ENCODE data around the gene ABCC1. TPM values are rescaled to one million over a fixed set of nuclear protein-coding genes. Genes with fewer than 3 reads are reported as not detected.

Gene ABCC1
- total RNA-seq, 2 experiments from 2014 or later: 40.3 to 41.0 TPM

GRCh38 chr16:15990902-15991301 is 41.5 kb downstream of the ABCC1 start:
- CTCF ChIA-PET: no interaction called here
- Mint-ChIP-seq H3K27me3 (ENCODE audit: low read depth) (no peaks in the 10 kb centered on the region), H3K36me3 (ENCODE audit: low read depth) (peaks cover 11% of the 10 kb centered on the region), H3K4me3 (no peak overlapping the region), H3K9me3 (no peaks in the 10 kb centered on the region), H3K4me1 (ENCODE audit: low read depth) (peaks cover 33% of the 10 kb centered on the region), H3K27ac (no peak overlapping the region)
- intact Hi-C loops (cut with micrococcal nuclease): no loop called here
- DNase-seq: no peak

- peaks cover 11% of the 10 kb centered on the region for H3K36me3 Mint-ChIP-seq (ENCODE audit: low read depth)
- peaks cover 33% of the 10 kb centered on the region for H3K4me1 Mint-ChIP-seq (ENCODE audit: low read depth)
- CTCF ChIA-PET: no interaction called here
- no peak for DNase-seq
- H3K4me3 Mint-ChIP-seq: no peak overlapping the region
- H3K27me3 Mint-ChIP-seq (ENCODE audit: low read depth): no peaks in the 10 kb centered on the region
- intact Hi-C loops (cut with micrococcal nuclease): no loop called here
- no peaks in the 10 kb centered on the region for H3K9me3 Mint-ChIP-seq
- H3K27ac Mint-ChIP-seq: no peak overlapping the region
Observed at GRCh38 chr16:15993128-15993527, 43.7 kb downstream of the ABCC1 start.

GRCh38 chr16:15993541-15993940 is 44.1 kb downstream of the ABCC1 start:
- DNase-seq: no peak
- CTCF ChIA-PET: no interaction called here
- no peaks in the 10 kb centered on the region for H3K27me3 Mint-ChIP-seq (ENCODE audit: low read depth)
- H3K4me1 Mint-ChIP-seq (ENCODE audit: low read depth): peaks cover 33% of the 10 kb centered on the region
- H3K36me3 Mint-ChIP-seq (ENCODE audit: low read depth): peaks cover 8% of the 10 kb centered on the region
- H3K4me3 Mint-ChIP-seq: no peak overlapping the region
- no peaks in the 10 kb centered on the region for H3K9me3 Mint-ChIP-seq
- intact Hi-C loops (cut with micrococcal nuclease): no loop called here
- H3K27ac Mint-ChIP-seq: no peak overlapping the region

DNA sequence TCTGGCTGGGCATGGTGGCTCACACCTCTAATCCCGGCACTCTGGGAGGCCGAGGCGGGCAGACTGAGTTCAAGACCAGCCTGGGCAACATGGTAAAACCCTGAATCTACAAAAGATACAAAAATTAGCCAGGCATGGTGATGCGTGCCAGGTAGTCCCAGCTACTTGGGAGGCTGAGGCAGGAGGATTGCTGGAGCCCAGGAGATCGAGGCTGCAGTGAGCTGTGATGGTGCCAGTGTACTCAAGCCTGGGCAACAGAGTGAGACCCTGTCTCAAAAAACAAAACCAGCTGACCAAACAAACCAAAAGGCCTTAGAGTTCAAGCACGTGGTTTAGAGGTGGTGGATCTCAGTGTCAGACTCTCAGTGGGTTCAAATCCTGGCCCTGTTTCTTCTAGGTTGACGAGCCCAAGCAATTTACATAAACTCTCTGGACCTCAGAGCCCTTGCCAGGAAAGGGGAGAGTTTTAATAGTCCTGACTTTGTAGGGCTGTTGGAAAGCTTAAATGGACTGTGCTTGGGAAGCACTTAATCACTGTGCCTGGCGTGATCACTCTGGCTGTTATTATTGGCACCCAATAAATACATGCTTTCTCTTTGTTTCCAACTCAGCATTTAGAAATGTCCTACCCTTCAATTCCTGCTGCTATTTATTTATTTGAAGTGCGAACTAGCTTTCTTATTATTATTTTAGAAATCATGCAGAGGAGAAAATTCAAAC is 44.7 kb downstream of the ABCC1 start:
- CTCF ChIA-PET: no interaction called here
- H3K9me3 Mint-ChIP-seq: no peaks in the 10 kb centered on the region
- intact Hi-C loops (cut with micrococcal nuclease): no loop called here
- H3K4me3 Mint-ChIP-seq: no peak overlapping the region
- no peaks in the 10 kb centered on the region for H3K27me3 Mint-ChIP-seq (ENCODE audit: low read depth)
- no peak overlapping the region for H3K27ac Mint-ChIP-seq
- peaks cover 35% of the 10 kb centered on the region for H3K4me1 Mint-ChIP-seq (ENCODE audit: low read depth)
- no peak for DNase-seq
- H3K36me3 Mint-ChIP-seq (ENCODE audit: low read depth): peaks cover 8% of the 10 kb centered on the region

GRCh38 chr16:15996432-15997109 is 47.2 kb downstream of the ABCC1 start:
- Mint-ChIP-seq H3K4me1 (ENCODE audit: low read depth) (peaks cover 40% of the 10 kb centered on the region), H3K9me3 (no peaks in the 10 kb centered on the region), H3K27ac (no peak overlapping the region), H3K27me3 (ENCODE audit: low read depth) (no peaks in the 10 kb centered on the region), H3K36me3 (ENCODE audit: low read depth) (peaks cover 14% of the 10 kb centered on the region), H3K4me3 (no peak overlapping the region)
- CTCF ChIA-PET: no interaction called here
- intact Hi-C loops (cut with micrococcal nuclease): no loop called here
- DNase-seq: no peak

GRCh38 chr16:16000685-16001084 is 51.3 kb downstream of the ABCC1 start:
- H3K4me3 Mint-ChIP-seq: no peak overlapping the region
- peaks cover 2% of the 10 kb centered on the region for H3K9me3 Mint-ChIP-seq
- H3K36me3 Mint-ChIP-seq (ENCODE audit: low read depth): peaks cover 21% of the 10 kb centered on the region
- CTCF ChIA-PET: no interaction called here
- H3K27me3 Mint-ChIP-seq (ENCODE audit: low read depth): no peaks in the 10 kb centered on the region
- intact Hi-C loops (cut with micrococcal nuclease): no loop called here
- H3K27ac Mint-ChIP-seq: no peak overlapping the region
- no peak for DNase-seq
- H3K4me1 Mint-ChIP-seq (ENCODE audit: low read depth): peaks cover 39% of the 10 kb centered on the region

GRCh38 chr16:16001596-16002255 is 52.3 kb downstream of the ABCC1 start:
- intact Hi-C loops (cut with micrococcal nuclease): no loop called here
- CTCF ChIA-PET: interaction anchor here (0.6 kb wide), 1 partner anchor 1543 kb away, joined by 3 read pairs; no protein-coding TSS in a partner anchor
- H3K27ac Mint-ChIP-seq: no peak overlapping the region
- no peak overlapping the region for H3K4me3 Mint-ChIP-seq
- H3K36me3 Mint-ChIP-seq (ENCODE audit: low read depth): peaks cover 24% of the 10 kb centered on the region
- H3K4me1 Mint-ChIP-seq (ENCODE audit: low read depth): peaks cover 36% of the 10 kb centered on the region
- peaks cover 2% of the 10 kb centered on the region for H3K9me3 Mint-ChIP-seq
- no peak for DNase-seq
- no peaks in the 10 kb centered on the region for H3K27me3 Mint-ChIP-seq (ENCODE audit: low read depth)

GRCh38 chr16:16003719-16004313 is 54.4 kb downstream of the ABCC1 start:
- CTCF ChIA-PET: no interaction called here
- H3K4me1 Mint-ChIP-seq (ENCODE audit: low read depth): peaks cover 30% of the 10 kb centered on the region
- H3K4me3 Mint-ChIP-seq: no peak overlapping the region
- intact Hi-C loops (cut with micrococcal nuclease): no loop called here
- H3K27ac Mint-ChIP-seq: no peak overlapping the region
- DNase-seq: no peak
- peaks cover 32% of the 10 kb centered on the region for H3K36me3 Mint-ChIP-seq (ENCODE audit: low read depth)
- no peaks in the 10 kb centered on the region for H3K27me3 Mint-ChIP-seq (ENCODE audit: low read depth)
- peaks cover 2% of the 10 kb centered on the region for H3K9me3 Mint-ChIP-seq

DNA sequence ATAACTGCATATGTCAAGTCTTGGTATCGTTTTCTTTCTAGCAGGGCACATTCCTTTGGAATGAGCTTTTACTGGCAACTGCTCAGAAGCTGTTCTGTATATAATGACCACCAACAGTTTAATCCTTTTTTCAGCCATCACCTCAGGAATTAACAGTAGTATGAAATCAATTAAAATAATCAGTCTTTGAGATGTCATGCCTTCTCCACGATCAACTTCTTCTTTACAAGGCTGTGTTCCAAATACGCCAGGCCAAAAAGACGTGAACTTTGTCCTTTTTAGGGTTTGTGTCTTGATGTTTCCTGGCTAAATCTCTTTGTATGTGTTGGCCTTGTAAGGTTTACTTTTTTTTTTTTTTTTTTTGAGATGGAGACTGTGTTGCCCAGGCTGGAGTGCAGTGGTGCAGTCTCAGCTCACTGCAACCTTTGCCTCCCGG is 54.9 kb downstream of the ABCC1 start:
- H3K27ac Mint-ChIP-seq: no peak overlapping the region
- peaks cover 35% of the 10 kb centered on the region for H3K36me3 Mint-ChIP-seq (ENCODE audit: low read depth)
- H3K4me3 Mint-ChIP-seq: no peak overlapping the region
- H3K9me3 Mint-ChIP-seq: peaks cover 2% of the 10 kb centered on the region
- intact Hi-C loops (cut with micrococcal nuclease): no loop called here
- no peaks in the 10 kb centered on the region for H3K27me3 Mint-ChIP-seq (ENCODE audit: low read depth)
- CTCF ChIA-PET: interaction anchor here (0.7 kb wide), 1 partner anchor 115 kb away, joined by 3 read pairs; no protein-coding TSS in a partner anchor
- H3K4me1 Mint-ChIP-seq (ENCODE audit: low read depth): peaks cover 30% of the 10 kb centered on the region
- DNase-seq: no peak

DNA sequence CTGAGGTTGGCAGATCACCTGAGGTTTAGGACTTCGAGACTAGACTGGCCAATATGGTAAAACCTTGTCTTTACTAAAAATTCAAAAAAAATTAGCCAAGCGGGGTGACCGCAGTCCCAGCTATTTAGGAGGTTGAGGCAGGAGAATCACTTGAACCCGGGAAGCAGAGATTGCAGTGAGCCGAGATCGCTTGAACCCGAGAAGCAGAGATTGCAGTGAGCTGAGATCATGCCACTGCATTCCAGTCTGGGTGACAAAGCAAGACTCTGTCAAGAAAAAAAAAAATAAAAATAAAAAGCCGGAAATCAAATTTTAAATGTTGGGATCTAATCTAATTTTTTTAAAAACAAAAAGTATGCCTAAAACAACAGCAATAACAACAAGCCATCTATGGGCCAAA is 56.3 kb downstream of the ABCC1 start:
- Mint-ChIP-seq H3K4me1 (ENCODE audit: low read depth) (peaks cover 26% of the 10 kb centered on the region), H3K4me3 (no peak overlapping the region)
- CTCF ChIA-PET: interaction anchor here (0.6 kb wide), 1 partner anchor 29 kb away, joined by 4 read pairs; no protein-coding TSS in a partner anchor

DNA sequence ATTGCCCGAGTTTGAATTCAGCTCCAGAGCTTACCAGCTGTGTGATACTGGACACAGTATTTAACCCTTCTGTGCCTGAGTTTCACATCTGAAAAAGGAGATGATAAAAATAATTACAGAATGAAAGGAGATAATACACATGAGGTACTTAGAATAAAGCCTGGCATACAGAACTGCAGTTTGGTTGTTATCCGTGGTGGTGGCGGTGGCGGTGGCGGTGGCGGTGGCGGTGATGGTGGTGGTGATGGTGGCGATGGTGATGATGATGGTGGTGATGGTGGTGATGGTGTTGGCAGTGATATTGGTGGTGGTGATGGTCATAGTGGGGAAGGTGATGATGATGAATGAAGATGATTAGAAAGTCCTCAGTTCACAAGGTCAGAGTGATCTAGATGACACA is 57.2 kb downstream of the ABCC1 start:
- Mint-ChIP-seq H3K9me3 (peaks cover 2% of the 10 kb centered on the region), H3K4me3 (no peak overlapping the region), H3K4me1 (ENCODE audit: low read depth) (peaks cover 22% of the 10 kb centered on the region), H3K27ac (no peak overlapping the region), H3K27me3 (ENCODE audit: low read depth) (no peaks in the 10 kb centered on the region), H3K36me3 (ENCODE audit: low read depth) (peaks cover 43% of the 10 kb centered on the region)
- intact Hi-C loops (cut with micrococcal nuclease): no loop called here
- no peak for DNase-seq
- CTCF ChIA-PET: no interaction called here

More for the DNA sequence above, 56.3 kb downstream of the ABCC1 start:
- Mint-ChIP-seq H3K27me3 (ENCODE audit: low read depth) (no peaks in the 10 kb centered on the region), H3K27ac (no peak overlapping the region), H3K36me3 (ENCODE audit: low read depth) (peaks cover 44% of the 10 kb centered on the region), H3K9me3 (peaks cover 2% of the 10 kb centered on the region)
- intact Hi-C loops (cut with micrococcal nuclease): no loop called here
- DNase-seq: no peak

GRCh38 chr16:16007743-16008111 is 58.3 kb downstream of the ABCC1 start:
- Mint-ChIP-seq H3K27me3 (ENCODE audit: low read depth) (no peaks in the 10 kb centered on the region), H3K9me3 (peaks cover under 1% of the 10 kb centered on the region), H3K4me3 (no peak overlapping the region), H3K36me3 (ENCODE audit: low read depth) (peaks cover 39% of the 10 kb centered on the region), H3K27ac (peak overlapping the region; percentile 67), H3K4me1 (ENCODE audit: low read depth) (peaks cover 18% of the 10 kb centered on the region)
- CTCF ChIA-PET: interaction anchor here (0.5 kb wide), 1 partner anchor 25 kb away, joined by 4 read pairs; no protein-coding TSS in a partner anchor
- intact Hi-C loops (cut with micrococcal nuclease): no loop called here
- DNase-seq: no peak

All from activated naive CD4-positive, alpha-beta T cell treated with anti-CD3 and anti-CD28 coated beads for 36 hours (primary cell).